Measurements from ENCODE around the gene RANBP3L.

GRCh38 chr5:36267905-36268304 is 33.8 kb downstream of the RANBP3L start:
- TF ChIP-seq CTCF (conservative IDR thresholded peaks at IDR 0.05; ENCODE audit: low read depth in 2 of 2) (no peak), EZH2 (IDR thresholded peaks at IDR 0.05; ENCODE audit: low read depth, unreplicated experiment) (no peak), CREB1 (CRISPR knock-in tag; IDR thresholded peaks at IDR 0.05; ENCODE audit: low read depth) (no peak), JUNB (IDR thresholded peaks at IDR 0.05; ENCODE audit: unreplicated experiment) (no peak), ZNF114 (CRISPR knock-in tag; IDR thresholded peaks at IDR 0.05) (no peak), POLR2AphosphoS5 (IDR thresholded peaks at IDR 0.05; ENCODE audit: low read depth) (no peak), ETS1 (IDR thresholded peaks at IDR 0.05) (no peak)

All from GM23338 (cell line).